ENCODE data around the gene FNDC3B.

- TF ChIP-seq EZH2 (IDR thresholded peaks at IDR 0.05; ENCODE audit: borderline replicate concordance, low read length) (no peak), CTCF (IDR thresholded peaks at IDR 0.05; ENCODE audit: low read length) (no peak)
These were observed 251.1 kb downstream of the FNDC3B start for GRCh38 chr3:172290457-172290856.

Data from OCI-LY1 (cell line).